Epithelial cell of proximal tubule (primary cell): Measurements from ENCODE around the gene RPS3. TPM values are rescaled to one million over a fixed set of nuclear protein-coding genes. Genes with fewer than 3 reads are reported as not detected.
"Not testable (repeated sequence)": the region's sequence is repeated elsewhere in the genome, so short reads cannot be mapped to it uniquely, and the experiment has no call there.

Experiments used
- DNase-seq: peaks from one replicate; pipeline ENCODE4 v3.0.0-alpha.2; 2011; ENCODE audit warnings: low read depth
- H3K4me3 ChIP-seq: 2 replicates; pipeline ENCODE4 v1.5.1; 2011; ENCODE audit warnings: low read depth, mild to moderate bottlenecking, low read length
- CTCF ChIP-seq: conservative IDR thresholded peaks from 2 replicates; pipeline ENCODE4 v1.5.1; 2012; ENCODE audit warnings: low read depth, mild to moderate bottlenecking, low read length
- total RNA-seq: library from RNA; depleted of rRNA; stranded (reverse); fragments of >200 nt; gene quantifications from 2 replicates; pipeline ENCODE4 v1.2.3, GENCODE V29; 2015

The RPS3 gene
- total RNA-seq, 1 donor from 2014 or later, result 3,442 TPM

GRCh38 chr11:75352588-75353206 is 46.6 kb upstream of the RPS3 start:
- no peak for TF ChIP-seq CTCF
- H3K4me3 ChIP-seq, result no peak overlapping the region

GRCh38 chr11:75355051-75355450 is 44.3 kb upstream of the RPS3 start:
- no peak for TF ChIP-seq CTCF
- H3K4me3 ChIP-seq, result no peak overlapping the region
- DNase-seq, result peak; percentile 27

More at GRCh38 chr11:75352588-75353206, 46.6 kb upstream of the RPS3 start:
- no peak for DNase-seq

GRCh38 chr11:75356613-75357012 is 42.7 kb upstream of the RPS3 start:
- TF ChIP-seq CTCF, result no peak
- DNase-seq, result no peak
- no peak overlapping the region for H3K4me3 ChIP-seq

GRCh38 chr11:75362285-75362684 is 37.0 kb upstream of the RPS3 start:
- DNase-seq, H3K4me3 ChIP-seq: not testable (repeated sequence)

- no peak for DNase-seq
- H3K4me3 ChIP-seq, result no peak overlapping the region
- TF ChIP-seq CTCF, result no peak
Observed at GRCh38 chr11:75365711-75366181, 33.6 kb upstream of the RPS3 start.

- not testable (repeated sequence) for H3K4me3 ChIP-seq, DNase-seq
Observed at GRCh38 chr11:75366826-75367225, 32.5 kb upstream of the RPS3 start.

- DNase-seq, result no peak
- no peak for TF ChIP-seq CTCF
- H3K4me3 ChIP-seq, result no peak overlapping the region
Observed at GRCh38 chr11:75369560-75370255, 29.6 kb upstream of the RPS3 start.
